EL (cell line): ENCODE results near the gene FOXJ3.
"Not testable (repeated sequence)": the region's sequence is repeated elsewhere in the genome, so short reads cannot be mapped to it uniquely, and the experiment has no call there.

Experiments used
- DNase-seq: peaks from one replicate; pipeline ENCODE4 v3.0.0-alpha.2; 2016

The FOXJ3 gene

DNA sequence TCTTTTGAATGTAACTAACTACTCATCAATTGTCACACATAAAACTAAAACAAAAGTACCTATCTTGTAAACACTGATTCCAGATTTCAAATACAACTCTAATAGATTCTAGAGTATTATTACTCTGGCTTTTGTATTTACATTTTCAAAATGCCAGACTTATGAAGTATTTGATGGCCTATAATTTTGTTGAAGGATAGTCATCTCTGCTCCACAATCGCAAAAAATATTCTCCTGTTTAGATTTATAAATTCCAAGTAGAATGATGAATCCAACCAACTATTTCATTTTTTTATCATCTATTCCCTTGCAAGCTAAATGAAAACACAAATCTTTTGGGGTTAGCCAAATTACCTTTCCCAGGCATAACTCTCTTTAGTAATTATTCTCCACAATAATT is 95.5 kb downstream of the FOXJ3 start:
- DNase-seq, result peak; percentile 7

DNA sequence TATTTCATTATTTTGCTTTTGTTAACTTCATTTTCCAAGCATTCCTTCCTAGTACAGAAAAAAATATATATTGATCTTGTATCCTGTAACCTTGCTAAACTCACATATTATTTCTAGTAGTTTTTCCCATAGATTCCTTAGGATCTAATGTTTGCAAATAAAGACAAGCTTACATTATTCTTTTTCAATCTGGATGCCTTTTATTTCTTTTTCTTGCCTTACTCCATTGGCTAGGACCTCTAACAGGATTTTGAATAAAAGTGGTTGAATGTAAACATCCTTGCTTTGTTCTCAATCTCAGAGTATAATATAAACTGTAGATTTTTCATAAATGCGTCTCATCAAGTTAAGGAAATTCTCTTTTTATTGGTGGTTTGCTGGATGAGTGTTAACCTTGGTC is 96.0 kb downstream of the FOXJ3 start:
- no peak for DNase-seq

DNA sequence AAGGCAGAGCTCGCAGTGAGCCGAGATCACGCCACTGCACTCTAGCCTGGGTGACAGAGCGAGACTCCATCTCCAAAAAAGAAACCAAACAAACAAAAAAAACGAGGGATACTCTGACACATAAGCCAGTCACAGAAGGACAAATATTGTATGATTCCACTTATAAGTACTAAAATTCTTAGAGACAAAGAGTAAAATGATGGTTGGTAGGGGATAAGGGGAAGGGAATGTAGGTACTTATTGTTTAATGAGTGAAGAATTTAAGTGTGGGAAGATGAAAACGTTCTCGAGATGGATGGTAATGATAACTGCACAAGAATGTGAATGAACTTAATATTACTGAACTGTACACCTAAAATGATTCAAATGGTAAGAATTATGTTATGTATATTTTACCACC is 103.8 kb downstream of the FOXJ3 start:
- DNase-seq, result peak; percentile 21

DNA sequence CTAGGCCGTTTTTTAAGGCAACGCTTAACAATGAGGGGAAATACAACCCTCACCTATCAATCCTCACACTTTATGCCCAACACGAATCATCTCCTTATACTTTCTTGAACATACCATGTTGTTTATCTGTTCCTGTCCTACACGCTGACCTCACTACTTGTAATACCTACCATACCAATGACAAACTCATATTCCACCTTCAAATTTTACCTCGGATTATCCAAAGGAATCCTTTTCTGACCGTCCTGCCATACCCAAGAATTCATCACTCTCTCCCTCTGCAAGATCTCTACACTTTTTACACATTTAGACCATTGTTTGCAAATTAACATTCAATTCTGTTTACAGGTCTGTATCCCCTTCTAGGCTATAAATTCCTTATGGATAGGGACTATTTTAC is 106.1 kb downstream of the FOXJ3 start:
- DNase-seq, result no peak

DNA sequence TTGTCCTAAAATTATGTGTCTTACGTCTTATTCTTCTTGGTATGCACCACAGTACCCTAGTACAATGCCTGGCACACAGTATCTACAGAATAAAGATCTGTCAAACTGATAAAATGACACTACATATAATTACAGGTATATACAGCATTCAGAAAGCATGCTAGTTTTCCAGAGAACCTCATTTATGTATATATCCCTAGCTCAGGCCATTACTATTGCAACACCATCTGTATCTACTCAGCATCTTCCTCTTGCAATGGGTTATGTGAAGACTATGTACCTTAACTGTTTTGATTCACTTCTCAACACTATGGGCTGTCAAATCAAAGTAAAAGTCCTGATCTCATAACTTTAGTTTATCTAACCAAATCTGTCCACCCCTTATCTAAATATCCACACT is 112.0 kb downstream of the FOXJ3 start:
- DNase-seq, result no peak

DNA sequence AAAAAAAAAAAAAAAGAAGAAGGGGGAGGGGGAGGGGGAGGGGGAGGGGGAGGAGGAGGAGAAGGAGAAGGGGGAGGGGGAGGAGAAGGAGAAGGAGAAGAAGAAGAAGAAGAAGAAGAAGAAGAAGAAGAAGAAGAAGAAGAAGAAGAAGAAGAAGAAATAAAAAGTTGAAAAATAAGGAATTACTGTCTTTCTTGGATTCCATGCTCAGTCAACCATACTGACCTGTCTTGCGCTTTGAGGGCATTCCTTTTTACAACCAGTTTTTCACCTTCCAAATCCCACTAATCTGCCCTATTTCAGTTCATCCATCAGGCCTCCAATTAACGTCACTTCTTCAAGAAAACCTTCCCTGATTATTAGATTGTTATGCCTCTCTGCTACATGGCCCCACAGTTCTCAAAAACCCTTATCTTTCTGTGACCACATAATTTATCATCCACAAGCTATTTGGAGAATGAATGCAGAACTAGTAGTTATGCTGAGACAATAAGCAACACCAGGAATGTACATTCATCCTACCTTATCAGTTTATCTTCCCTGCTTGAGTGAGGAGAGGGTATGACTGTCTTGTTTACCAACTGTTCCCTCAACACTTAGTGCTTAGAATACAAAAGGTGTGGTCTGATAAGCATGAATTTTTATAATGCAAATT is 113.0 kb downstream of the FOXJ3 start:
- DNase-seq, result peak; percentile 78

DNA sequence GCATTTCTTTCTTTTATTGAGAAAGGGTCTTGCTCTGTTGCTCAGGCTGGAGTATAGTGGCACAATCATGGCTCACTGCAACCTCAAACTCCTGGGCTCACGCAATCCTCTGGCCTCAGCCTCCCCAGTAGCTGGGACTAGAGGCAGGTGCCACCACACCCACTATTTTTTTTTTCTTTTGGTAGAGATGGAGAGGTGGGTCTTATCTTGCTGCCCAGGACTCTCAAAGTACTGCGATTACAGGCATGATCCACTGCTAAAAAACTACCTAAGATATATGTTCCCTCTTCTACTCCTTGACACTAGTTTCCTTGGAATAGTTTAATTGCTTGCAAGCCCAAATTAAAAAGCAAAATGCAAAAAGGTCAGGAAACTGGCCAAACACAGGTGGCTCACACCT is 113.6 kb downstream of the FOXJ3 start:
- DNase-seq, result no peak

DNA sequence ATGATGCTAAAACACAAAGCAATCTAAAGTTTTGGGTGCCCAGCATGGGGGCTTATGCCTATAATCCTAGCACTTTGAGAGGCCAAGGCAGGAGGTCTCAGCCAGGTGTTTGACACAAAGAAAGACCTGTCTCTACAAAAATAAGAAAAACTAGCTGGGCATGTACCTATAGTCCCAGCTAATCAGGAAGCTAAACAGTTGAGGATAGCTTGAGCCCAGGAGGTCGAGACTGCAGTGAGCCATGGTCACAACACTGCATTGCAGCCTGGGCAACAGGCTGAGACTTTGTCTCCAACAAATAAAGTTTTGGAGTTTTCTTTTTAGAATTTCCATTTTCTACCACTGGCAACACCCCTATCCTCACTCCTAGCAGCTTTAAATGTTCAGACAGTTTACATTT is 115.4 kb downstream of the FOXJ3 start:
- DNase-seq, result no peak

DNA sequence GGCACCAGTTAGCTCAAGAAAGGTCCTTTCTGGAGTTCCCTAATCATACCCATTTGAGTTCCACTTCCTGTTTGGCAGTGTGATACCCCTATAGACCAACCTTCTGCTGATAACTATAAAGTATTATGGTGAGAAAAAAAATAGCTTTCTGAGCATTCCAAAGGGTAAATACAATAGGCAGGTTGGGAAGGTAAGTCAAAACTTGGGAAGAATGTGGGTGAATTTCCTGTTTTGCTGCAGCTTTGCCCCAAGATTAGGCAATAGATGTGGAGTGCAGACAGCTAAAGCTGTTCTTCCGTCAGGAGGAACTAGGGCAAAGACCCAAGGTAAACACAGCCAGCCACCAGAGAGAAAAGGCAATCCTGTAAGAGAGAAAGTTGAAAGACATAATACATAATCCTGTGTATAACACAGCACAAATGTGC is 120.6 kb downstream of the FOXJ3 start:
- DNase-seq, result peak; percentile 68

DNA sequence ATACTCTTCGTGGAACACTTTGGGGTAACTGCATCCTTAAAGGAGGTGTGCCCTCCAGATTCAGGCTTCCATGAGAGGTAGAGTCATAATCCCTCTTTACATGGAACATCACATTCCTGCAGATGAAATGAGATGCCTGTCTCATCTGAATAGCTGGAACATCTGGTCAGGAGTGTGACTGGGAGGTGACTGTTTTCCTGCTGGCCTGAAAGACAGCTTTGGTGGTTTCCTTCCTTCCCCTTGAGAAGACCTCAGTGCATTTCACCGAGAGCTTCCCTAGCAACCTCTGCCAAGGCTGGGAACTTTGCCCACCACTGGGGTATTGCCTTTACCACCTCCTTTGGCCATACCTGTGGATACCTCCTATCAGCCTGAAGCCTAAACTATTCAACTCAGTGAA is 123.8 kb downstream of the FOXJ3 start:
- peak; percentile 49 for DNase-seq

DNA sequence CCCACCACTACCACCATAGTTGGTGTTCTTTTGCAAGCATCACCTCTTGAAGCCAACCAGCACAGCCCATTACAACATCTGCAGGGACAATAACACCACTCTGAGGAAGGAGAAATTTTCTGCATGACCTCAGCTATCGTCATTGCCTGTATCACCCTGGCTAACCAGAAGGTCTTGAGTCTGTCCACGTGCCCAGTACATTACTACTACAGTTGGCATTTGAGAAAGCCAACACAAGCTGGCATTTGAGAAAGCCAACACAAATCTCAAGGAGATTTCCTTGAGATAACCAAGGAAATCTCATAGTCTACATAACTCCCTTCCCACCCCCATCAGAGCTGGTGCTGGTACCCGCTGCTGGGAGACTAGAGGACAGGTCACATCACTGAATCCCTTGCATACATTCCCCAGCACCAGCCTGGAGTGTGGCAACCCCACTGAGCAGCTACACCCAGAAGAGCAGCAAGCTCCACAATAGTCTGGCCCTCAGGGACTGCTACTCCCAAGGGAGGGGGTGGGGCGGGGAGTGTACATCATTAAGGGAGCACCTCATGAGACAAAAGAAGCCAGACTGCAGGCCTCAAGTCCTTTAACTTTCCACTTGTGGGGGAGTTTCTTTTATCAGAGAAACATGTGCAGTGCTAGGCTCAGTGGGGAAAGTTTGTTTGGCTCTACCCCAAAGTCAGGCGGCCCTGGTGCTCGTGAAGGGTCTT is 124.5 kb downstream of the FOXJ3 start:
- peak; percentile 51 for DNase-seq

DNA sequence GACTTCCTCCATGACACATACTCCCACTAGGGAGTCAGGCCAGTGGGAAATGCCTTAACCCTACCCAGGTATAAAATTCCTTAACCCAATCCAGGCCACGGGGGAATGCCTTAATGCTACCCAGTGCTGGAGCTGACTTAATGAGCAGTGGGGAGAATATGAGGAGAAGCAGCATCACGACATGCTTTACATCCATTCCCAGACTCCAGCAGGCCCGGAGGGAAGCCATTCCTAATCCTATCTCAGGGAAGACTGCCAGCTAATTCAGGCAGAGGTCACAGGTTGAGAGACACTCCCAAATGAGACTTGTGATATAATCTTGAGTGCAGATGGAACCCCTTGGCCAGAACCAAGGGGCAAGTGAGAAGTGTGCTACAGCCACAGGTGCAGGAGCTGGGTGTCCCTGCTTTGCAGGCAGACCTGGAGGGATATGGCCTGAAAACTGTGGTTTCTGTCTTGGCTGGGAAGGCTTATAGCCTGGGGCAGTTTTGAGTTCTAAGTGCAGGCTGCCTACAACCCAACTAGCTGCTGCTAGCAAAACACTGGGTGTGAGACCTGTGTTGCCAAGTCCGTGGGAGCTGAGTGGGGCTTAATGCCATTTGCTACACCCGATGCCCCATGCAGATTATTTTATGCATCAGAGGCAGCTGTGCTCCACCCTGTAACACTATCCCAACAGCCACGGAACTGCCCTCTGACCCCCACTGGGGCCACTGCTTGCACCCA is 125.3 kb downstream of the FOXJ3 start:
- DNase-seq, result peak; percentile 51

DNA sequence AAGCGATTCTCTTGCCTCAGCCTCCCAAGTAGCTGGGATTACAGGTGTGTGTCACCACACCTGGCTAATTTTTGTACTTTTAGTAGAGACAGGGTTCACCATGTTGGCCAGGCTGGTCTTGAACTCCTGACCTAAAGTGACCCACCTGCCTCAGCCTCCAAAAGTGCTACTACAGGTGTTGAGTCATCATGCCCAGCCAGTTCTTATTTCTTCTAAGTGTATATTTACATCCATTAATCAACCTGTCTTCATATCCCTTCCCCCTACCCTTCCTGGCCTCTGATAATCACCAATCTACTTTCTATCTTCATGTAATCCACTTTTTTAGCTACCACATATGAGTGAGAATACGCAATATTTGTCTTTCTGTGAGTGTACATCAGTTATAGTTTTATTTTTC is 128.1 kb downstream of the FOXJ3 start:
- DNase-seq, result not testable (repeated sequence)

DNA sequence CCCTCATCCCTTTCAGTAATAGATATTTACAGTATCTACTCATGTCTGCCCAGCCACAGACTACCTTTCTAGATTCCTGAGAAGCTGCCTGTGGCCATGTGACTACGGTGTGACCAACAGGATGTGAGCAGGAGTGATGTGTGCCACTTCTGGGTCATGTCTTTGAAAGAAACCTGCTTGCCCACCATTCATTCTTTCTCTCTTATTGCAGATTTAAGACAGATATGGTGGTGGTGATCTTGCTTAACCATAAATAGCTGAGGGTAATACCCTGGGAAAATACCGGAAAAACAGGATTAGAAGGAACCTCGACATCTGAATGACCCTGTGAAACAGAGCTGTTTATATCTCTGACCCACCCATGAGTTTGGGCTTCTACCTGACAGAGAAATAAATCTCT is 128.9 kb downstream of the FOXJ3 start:
- DNase-seq, result no peak

DNA sequence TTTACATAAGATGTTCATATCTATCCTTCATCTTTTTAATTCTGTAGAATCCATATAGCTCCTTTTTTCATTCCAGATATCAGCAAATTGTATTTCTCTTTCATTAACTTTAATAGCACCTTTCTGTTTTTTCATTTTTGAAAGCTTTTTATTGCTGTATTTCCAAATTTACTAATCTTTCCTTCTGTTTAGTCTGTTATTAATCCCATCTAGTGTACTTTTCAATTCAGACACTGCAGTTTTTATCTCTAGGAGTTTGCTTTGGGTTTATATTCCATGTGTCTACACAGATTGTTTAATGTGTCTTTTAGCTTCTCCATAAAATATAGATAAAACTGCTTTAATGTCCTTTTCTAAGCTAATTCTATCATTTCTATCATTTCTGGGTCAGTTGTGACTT is 133.0 kb downstream of the FOXJ3 start:
- no peak for DNase-seq

DNA sequence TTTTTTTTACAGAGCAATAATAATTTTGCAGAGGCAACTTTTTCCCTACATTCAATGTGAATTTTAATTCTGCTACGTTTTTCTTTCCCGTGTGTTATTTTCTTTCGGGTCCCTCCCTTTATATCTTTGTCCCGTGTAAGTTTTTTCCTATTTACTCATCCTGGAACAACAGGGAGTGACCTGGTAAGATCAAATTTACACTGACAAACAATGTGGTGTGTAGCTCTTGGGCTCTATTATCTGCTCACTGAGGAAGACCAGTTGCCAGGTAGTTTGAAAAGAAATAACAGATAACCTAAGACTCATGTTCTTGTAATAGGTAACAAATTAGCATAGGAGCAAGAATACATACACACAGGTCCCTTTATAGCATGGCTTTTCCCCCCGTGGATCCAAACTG is 136.8 kb downstream of the FOXJ3 start:
- DNase-seq, result no peak

DNA sequence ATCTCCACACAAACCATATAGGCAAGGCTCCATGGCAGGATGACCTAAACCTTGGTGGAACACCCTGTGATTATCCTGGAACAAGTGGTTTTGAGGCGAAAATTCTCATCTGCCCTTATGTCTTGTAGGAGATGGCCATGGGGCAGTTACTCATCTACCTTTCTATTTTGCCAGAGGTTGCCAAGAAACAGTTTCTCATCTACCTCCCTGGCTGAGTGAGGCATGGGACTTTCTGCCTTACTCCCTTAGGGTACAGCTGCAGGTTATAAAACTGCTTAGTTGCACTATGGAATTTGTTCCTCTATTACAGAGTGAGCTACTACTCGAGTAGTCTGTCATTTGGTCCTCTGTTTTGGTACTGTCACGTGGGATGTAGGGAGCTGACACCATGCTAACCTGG is 139.2 kb downstream of the FOXJ3 start:
- no peak for DNase-seq

DNA sequence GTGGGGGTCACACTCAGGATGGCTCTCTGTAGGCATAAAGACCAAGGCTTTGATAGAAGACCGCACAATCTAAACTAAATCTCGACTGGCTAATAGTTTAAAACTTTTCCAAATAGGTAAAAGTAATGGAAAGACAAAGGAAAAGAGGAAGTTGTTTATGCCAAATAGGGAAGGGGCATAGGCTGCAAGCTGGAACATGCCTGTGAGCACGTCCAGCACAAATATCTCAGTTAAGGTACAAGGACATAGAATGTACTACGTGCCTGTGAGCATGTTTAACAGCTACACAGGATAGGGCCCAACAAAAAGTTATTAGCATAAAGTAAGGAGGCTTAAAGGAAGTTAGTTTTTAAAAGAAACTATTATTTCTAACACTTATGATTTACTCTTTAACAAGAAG is 142.9 kb downstream of the FOXJ3 start:
- DNase-seq, result no peak

DNA sequence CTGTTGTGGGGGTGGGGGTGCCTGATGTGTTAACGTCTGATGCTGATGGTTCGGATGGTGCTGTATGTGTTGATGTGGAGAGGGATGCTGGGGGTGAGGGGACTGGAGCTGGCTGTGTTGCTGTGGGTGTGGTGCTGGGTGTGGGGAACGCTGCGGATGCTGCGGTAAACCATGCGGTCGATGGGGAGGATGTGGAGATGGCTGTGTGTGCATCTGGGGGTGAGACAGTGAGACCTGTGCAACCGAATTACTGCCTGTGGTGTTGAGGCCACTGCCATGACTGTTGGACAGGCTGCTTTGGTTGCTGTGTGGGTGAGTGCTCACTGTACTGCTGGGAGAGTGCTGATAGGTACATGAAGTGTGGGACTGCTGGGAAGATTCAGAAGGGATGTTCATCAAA is 143.7 kb downstream of the FOXJ3 start:
- no peak for DNase-seq

DNA sequence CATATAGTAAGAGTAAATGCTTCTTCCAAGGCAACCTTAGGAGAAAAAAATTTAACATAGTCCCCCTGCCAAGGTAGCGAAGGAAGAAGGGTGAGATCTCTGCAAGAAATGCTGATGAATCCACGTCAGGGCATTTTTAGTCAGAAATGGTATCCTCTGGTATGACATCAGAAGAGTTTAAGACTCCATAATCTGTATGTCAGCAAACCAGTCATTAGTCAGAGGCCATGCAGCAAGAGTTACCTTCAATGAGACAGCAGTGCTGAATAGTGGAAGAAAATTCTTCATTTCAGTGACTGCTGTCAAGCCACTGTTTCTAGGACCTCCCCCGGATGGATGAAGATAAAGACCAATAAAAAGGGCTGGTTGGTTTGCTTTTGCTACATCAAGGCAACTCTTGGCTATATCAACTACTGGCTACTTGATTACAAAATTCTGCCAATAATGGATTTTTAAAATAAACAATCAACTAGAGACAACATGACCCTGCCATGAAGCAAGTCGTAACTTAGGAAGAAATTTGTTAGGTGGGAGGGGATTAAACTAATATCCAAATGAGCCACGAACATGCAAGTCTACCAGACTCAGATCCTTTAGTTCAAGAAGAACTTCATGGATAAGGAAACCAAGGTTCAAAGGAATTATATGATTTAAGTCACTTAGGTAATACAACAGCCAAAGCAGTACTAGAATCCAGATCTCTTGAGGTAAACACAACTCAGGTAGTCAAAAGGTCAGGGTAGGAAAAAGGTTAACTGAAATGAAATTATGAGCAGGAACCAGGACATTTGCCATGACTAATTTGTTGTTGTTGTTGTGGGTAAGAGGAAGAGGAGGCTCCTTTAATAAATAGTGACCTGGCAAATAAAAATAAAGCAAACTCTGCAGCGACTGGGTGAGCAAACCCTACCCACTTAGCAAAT is 144.8 kb downstream of the FOXJ3 start:
- DNase-seq, result no peak

DNA sequence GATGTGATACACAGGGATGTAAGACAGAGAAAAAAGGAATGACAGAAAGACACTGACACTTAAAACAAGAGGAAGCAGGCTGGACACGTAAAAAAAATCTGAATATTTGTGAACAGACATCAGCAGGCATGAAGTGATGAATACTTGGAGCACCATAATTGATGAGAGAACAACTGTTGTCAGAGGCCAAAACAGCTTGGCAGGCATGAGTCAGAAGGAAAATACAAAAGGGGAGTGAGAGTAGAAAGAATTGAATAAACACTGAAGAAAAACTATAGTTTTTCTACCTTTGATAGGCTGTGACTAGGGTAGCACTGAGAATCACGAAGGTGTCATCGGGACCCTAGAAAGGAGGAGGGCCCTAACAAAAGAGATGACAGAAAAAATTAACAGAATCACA is 148.9 kb downstream of the FOXJ3 start:
- peak; percentile 68 for DNase-seq

DNA sequence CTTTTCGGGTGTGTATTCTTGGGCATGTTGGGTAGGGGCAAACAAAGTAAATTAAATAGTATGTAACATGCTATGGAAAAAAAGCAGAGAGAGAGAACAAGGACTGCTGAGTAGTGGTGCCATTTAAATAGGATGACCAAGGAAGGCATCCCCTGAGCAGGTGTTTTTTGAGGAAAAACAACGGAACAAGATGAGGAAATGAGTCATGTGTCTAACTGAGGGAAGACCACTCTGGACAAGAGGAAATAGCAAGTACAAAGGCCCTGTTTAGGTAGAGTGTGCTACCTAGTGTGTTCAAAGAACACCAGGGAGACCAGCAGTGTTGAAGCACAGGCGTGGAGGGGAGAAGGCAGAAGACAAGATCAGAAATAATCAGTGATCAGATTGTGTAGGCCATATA is 150.4 kb downstream of the FOXJ3 start:
- no peak for DNase-seq

DNA sequence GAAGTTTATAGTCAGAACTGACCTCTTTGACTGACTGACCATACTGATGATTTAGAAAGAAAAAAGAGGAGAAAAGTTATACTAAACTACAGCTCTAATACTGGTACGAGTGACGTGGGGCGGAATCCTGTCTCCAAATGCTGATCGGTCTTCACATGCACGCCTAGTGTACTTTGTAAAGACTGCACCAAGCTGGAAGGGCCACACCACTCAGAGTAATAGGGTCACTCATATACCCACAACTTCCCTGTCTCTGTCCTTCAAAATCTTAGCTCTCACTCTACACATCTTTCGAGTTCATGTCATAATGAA is 151.1 kb downstream of the FOXJ3 start:
- DNase-seq, result no peak
